Activated naive CD4-positive, alpha-beta T cell treated with anti-CD3 and anti-CD28 coated beads for 36 hours (primary cell): Measurements from ENCODE around the gene ONECUT2. TPM values are rescaled to one million over a fixed set of nuclear protein-coding genes. Genes with fewer than 3 reads are reported as not detected.
A peak's percentile ranks its signal among the peaks of the same experiment; 100 is the strongest.

ENCODE experiments used
- CTCF ChIA-PET: fragments of 350-600 bp; sonication (Branson Sonifier 250); formaldehyde crosslinking; loops from one replicate; lab custom pipeline; 2021; ENCODE audit warnings: antibody characterized with exemption; lab: Charles Lee
- DNase-seq: peaks from one replicate; pipeline ENCODE4 v3.0.0-alpha.2; 2020
- H3K27ac Mint-ChIP-seq: one replicate; pipeline ENCODE4 v1.8.0; 2021; ENCODE audit warnings: mild to moderate bottlenecking, mixed read lengths
- H3K27me3 Mint-ChIP-seq: one replicate; pipeline ENCODE4 v1.8.0; 2021; ENCODE audit warnings: low read depth, mixed read lengths
- H3K36me3 Mint-ChIP-seq: one replicate; pipeline ENCODE4 v1.8.0; 2021; ENCODE audit warnings: low read depth, mixed read lengths
- H3K4me1 Mint-ChIP-seq: one replicate; pipeline ENCODE4 v1.8.0; 2021; ENCODE audit warnings: low read depth, mixed read lengths
- H3K4me3 Mint-ChIP-seq: one replicate; pipeline ENCODE4 v1.8.0; 2021; ENCODE audit warnings: mild to moderate bottlenecking, moderate library complexity, mixed read lengths
- H3K9me3 Mint-ChIP-seq: one replicate; pipeline ENCODE4 v1.8.0; 2021; ENCODE audit warnings: mixed read lengths
- intact Hi-C: fragments of 100-400 bp; cut with micrococcal nuclease; formaldehyde crosslinking; loops from one replicate; pipeline ENCODE4 v1.15.1; 2023
- total RNA-seq, 2 experiments: library from RNA; stranded (reverse); gene quantifications; one replicate each; pipeline ENCODE4 v1.2.3, GENCODE V29; 2021

ONECUT2 gene
- total RNA-seq, 2 experiments from 2014 or later: not detected

GRCh38 chr18:57433482-57433881 lies 1.7 kb upstream of the ONECUT2 start:
- H3K4me1 Mint-ChIP-seq: peaks cover 51% of the 10 kb centered on the region
- no peak overlapping the region for H3K27ac Mint-ChIP-seq
- H3K27me3 Mint-ChIP-seq: peaks cover 85% of the 10 kb centered on the region
- H3K36me3 Mint-ChIP-seq: peaks cover 5% of the 10 kb centered on the region
- no peak for DNase-seq
- H3K4me3 Mint-ChIP-seq: no peak overlapping the region
- intact Hi-C loops: loop anchor here (5.0 kb wide), 1 partner anchor 1839 kb away; the partner anchor contains the start of gene RAX
- H3K9me3 Mint-ChIP-seq: peaks cover 3% of the 10 kb centered on the region
- CTCF ChIA-PET: interaction anchor here (0.6 kb wide), 1 partner anchor 428 kb away, joined by 3 read pairs; no protein-coding TSS in a partner anchor

- CTCF ChIA-PET: no interaction called here
- H3K27ac Mint-ChIP-seq: peak overlapping the region; percentile 38
- intact Hi-C loops: loop anchor here (2.0 to 5.0 kb wide), 2 partner anchors 795 to 1838 kb away; partner anchors contain the start of genes RAX and TXNL1
- peaks cover 1% of the 10 kb centered on the region for H3K9me3 Mint-ChIP-seq
- peak overlapping the region; percentile 51 for H3K4me3 Mint-ChIP-seq
- H3K4me1 Mint-ChIP-seq: peaks cover 55% of the 10 kb centered on the region
- peaks cover 88% of the 10 kb centered on the region for H3K27me3 Mint-ChIP-seq
- no peak for DNase-seq
- peaks cover 5% of the 10 kb centered on the region for H3K36me3 Mint-ChIP-seq
These were observed 1.1 kb upstream of the ONECUT2 start for GRCh38 chr18:57433934-57434535.

DNA sequence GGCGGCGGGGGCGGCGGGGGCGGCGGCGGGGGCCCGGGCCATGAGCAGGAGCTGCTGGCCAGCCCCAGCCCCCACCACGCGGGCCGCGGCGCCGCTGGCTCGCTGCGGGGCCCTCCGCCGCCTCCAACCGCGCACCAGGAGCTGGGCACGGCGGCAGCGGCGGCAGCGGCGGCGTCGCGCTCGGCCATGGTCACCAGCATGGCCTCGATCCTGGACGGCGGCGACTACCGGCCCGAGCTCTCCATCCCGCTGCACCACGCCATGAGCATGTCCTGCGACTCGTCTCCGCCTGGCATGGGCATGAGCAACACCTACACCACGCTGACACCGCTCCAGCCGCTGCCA lies 644 bp downstream of the ONECUT2 start:
- H3K4me3 Mint-ChIP-seq: peak overlapping the region; percentile 38
- no peak overlapping the region for H3K27ac Mint-ChIP-seq

DNA sequence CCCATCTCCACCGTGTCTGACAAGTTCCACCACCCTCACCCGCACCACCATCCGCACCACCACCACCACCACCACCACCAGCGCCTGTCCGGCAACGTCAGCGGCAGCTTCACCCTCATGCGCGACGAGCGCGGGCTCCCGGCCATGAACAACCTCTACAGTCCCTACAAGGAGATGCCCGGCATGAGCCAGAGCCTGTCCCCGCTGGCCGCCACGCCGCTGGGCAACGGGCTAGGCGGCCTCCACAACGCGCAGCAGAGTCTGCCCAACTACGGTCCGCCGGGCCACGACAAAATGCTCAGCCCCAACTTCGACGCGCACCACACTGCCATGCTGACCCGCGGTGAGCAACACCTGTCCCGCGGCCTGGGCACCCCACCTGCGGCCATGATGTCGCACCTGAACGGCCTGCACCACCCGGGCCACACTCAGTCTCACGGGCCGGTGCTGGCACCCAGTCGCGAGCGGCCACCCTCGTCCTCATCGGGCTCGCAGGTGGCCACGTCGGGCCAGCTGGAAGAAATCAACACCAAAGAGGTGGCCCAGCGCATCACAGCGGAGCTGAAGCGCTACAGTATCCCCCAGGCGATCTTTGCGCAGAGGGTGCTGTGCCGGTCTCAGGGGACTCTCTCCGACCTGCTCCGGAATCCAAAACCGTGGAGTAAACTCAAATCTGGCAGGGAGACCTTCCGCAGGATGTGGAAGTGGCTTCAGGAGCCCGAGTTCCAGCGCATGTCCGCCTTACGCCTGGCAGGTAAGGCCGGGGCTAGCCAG lies 1.2 kb downstream of the ONECUT2 start:
- Mint-ChIP-seq H3K4me3 (peak overlapping the region; percentile 38), H3K9me3 (no peaks in the 10 kb centered on the region), H3K27ac (no peak overlapping the region), H3K4me1 (peaks cover 60% of the 10 kb centered on the region), H3K27me3 (peaks cover 89% of the 10 kb centered on the region), H3K36me3 (no peaks in the 10 kb centered on the region)
- CTCF ChIA-PET: interaction anchor here (1.3 kb wide), 1 partner anchor 9 kb away, joined by 4 read pairs; no protein-coding TSS in a partner anchor
- DNase-seq: no peak
- intact Hi-C loops: loop anchor here (5.0 kb wide), 5 partner anchors 126 to 1849 kb away; partner anchors contain the start of genes TCF4 and WDR7

More for the DNA sequence above, 644 bp downstream of the ONECUT2 start:
- H3K4me1 Mint-ChIP-seq: peaks cover 54% of the 10 kb centered on the region
- no peak for DNase-seq
- no peaks in the 10 kb centered on the region for H3K36me3 Mint-ChIP-seq
- peaks cover 88% of the 10 kb centered on the region for H3K27me3 Mint-ChIP-seq
- intact Hi-C loops: loop anchor here (2.0 to 5.0 kb wide), 6 partner anchors 126 to 1849 kb away; partner anchors contain the start of genes TCF4, TXNL1 and WDR7
- H3K9me3 Mint-ChIP-seq: no peaks in the 10 kb centered on the region
- CTCF ChIA-PET: no interaction called here

- DNase-seq: no peak
- Mint-ChIP-seq H3K4me3 (peak overlapping the region; percentile 28), H3K9me3 (no peaks in the 10 kb centered on the region), H3K27ac (no peak overlapping the region), H3K36me3 (no peaks in the 10 kb centered on the region), H3K27me3 (peaks cover 87% of the 10 kb centered on the region), H3K4me1 (peaks cover 63% of the 10 kb centered on the region)
- intact Hi-C loops: loop anchor here (5.0 kb wide), 5 partner anchors 125 to 1850 kb away; partner anchors contain the start of genes TCF4 and WDR7
- CTCF ChIA-PET: interaction anchor here (1.3 kb wide), 1 partner anchor 8 kb away, joined by 4 read pairs; no protein-coding TSS in a partner anchor
These were observed 1.8 kb downstream of the ONECUT2 start for GRCh38 chr18:57436965-57437333.

- no peak for DNase-seq
- Mint-ChIP-seq H3K9me3 (no peaks in the 10 kb centered on the region), H3K27me3 (peaks cover 87% of the 10 kb centered on the region), H3K27ac (no peak overlapping the region), H3K4me3 (peak overlapping the region; percentile 28), H3K4me1 (peaks cover 63% of the 10 kb centered on the region), H3K36me3 (no peaks in the 10 kb centered on the region)
- CTCF ChIA-PET: interaction anchor here (1.3 kb wide), 1 partner anchor 8 kb away, joined by 4 read pairs; no protein-coding TSS in a partner anchor
- intact Hi-C loops: loop anchor here (5.0 kb wide), 5 partner anchors 125 to 1850 kb away; partner anchors contain the start of genes TCF4 and WDR7
These were observed 2.2 kb downstream of the ONECUT2 start for GRCh38 chr18:57437402-57437765.

- intact Hi-C loops: loop anchor here (1.0 to 5.0 kb wide), 9 partner anchors 9 to 1851 kb away; partner anchors contain the start of genes TCF4 and WDR7
- H3K4me3 Mint-ChIP-seq: peak overlapping the region; percentile 48
- peak; percentile 86 for DNase-seq
- no peaks in the 10 kb centered on the region for H3K36me3 Mint-ChIP-seq
- peaks cover 88% of the 10 kb centered on the region for H3K27me3 Mint-ChIP-seq
- H3K4me1 Mint-ChIP-seq: peaks cover 63% of the 10 kb centered on the region
- H3K9me3 Mint-ChIP-seq: no peaks in the 10 kb centered on the region
- CTCF ChIA-PET: interaction anchor here (0.6 to 3.0 kb wide), 4 partner anchors 7 to 569 kb away, joined by 3 to 11 read pairs (median 4); no protein-coding TSS in a partner anchor
- no peak overlapping the region for H3K27ac Mint-ChIP-seq
These were observed 2.8 kb downstream of the ONECUT2 start for GRCh38 chr18:57437766-57438671.

DNA sequence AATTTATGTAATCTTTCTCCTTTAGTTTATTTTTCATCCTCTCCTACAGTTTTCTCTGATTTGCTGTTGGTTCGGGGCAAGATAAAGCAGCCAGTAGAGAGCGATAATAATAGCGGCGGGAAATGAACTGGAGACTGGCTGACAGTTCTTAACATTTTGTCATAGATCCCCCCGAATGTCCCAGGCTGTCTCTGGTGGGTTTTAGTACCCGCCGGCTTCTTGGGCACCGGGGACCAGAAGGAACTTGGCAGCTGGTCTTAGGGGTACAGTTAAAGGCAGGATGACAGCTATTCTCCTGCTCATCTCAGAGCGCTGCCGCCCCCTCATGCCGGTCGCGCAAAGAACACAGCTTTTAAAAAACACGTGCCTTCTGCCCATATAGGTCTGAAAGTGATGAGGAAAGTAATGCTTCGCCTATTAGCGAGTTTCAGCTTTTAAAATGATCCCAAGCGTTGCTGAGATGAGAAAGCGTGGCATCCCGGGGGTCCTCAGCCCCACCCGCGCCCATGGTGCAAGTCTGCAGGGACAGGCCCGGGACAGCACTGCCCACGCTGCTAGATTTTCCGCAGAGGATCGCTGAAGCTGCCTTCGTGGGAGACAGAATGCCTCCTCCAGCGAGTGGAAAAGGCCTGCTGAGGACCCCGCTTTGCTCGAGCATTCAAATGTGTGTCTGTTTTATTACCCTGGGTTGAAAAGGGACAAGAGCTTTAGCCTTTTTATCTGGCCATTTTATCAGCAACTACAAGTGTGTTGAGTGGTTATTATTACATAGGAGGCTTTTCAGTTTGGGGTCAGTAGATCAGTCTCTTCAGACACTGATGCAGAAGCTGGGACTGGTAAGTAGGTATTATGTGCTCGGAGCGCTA lies 3.8 kb downstream of the ONECUT2 start:
- Mint-ChIP-seq H3K27me3 (peaks cover 86% of the 10 kb centered on the region), H3K9me3 (no peaks in the 10 kb centered on the region), H3K27ac (no peak overlapping the region), H3K4me1 (peaks cover 60% of the 10 kb centered on the region), H3K36me3 (no peaks in the 10 kb centered on the region), H3K4me3 (peak overlapping the region; percentile 48)
- intact Hi-C loops: loop anchor here (1.0 to 5.0 kb wide), 9 partner anchors 10 to 1852 kb away; partner anchors contain the start of genes TCF4 and WDR7
- CTCF ChIA-PET: interaction anchor here (0.5 to 3.0 kb wide), 3 partner anchors 10 to 632 kb away, joined by 3 to 11 read pairs (median 3); no protein-coding TSS in a partner anchor
- no peak for DNase-seq

DNA sequence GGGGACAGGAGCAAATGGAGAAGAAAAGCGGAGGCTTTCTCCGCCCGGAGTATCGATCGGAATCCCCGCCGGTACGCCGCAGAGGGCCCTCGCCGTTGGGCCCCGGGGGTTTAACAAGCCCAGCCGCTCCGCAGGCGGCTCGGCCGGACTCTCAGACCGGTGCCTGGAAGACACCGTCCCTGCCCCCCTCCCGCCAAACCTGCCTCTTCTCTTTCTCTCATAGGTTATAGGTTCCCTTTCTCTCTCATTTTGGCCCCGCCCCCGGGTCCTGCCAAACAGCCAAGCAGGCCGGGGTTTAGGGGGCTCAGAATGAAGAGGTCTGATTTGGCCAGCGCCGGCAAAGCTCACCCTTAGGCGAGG lies 4.4 kb downstream of the ONECUT2 start:
- H3K27me3 Mint-ChIP-seq: peaks cover 84% of the 10 kb centered on the region
- no peaks in the 10 kb centered on the region for H3K9me3 Mint-ChIP-seq
- no peak for DNase-seq
- no peak overlapping the region for H3K4me3 Mint-ChIP-seq
- intact Hi-C loops: loop anchor here (2.0 to 5.0 kb wide), 8 partner anchors 123 to 1852 kb away; partner anchors contain the start of genes TCF4 and WDR7
- peaks cover 54% of the 10 kb centered on the region for H3K4me1 Mint-ChIP-seq
- CTCF ChIA-PET: interaction anchor here (1.2 to 3.0 kb wide), 2 partner anchors 10 to 362 kb away, joined by 3 to 11 read pairs; no protein-coding TSS in a partner anchor
- no peak overlapping the region for H3K27ac Mint-ChIP-seq
- no peaks in the 10 kb centered on the region for H3K36me3 Mint-ChIP-seq

DNA sequence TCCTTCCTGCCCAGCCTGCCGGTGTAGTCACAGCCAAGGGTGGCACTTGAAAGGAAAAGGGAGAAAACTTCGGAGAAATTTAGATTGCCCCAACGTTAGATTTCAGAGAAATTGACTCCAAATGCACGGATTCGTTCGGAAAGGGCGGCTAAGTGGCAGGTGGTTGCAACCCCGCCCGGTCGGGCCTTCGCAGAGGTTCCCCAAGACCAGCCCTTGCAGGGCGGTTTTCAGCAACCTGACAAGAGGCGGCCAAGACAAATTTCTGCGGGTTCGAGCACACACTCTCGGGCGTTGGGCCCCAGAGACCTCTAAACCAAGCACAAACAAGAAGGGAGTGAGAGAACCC lies 4.8 kb downstream of the ONECUT2 start:
- DNase-seq: no peak
- Mint-ChIP-seq H3K4me1 (peaks cover 51% of the 10 kb centered on the region), H3K36me3 (no peaks in the 10 kb centered on the region), H3K27ac (no peak overlapping the region), H3K4me3 (no peak overlapping the region), H3K9me3 (no peaks in the 10 kb centered on the region), H3K27me3 (peaks cover 82% of the 10 kb centered on the region)
- intact Hi-C loops: loop anchor here (2.0 to 5.0 kb wide), 8 partner anchors 122 to 1853 kb away; partner anchors contain the start of genes TCF4 and WDR7
- CTCF ChIA-PET: interaction anchor here (1.2 to 3.0 kb wide), 2 partner anchors 11 to 362 kb away, joined by 3 to 11 read pairs; no protein-coding TSS in a partner anchor
